AG09309 (cell line): ENCODE measurements around the gene ODAD2.
A peak's percentile ranks its signal among the peaks of the same experiment; 100 is the strongest.

ENCODE experiments used
- DNase-seq: peaks from one replicate; pipeline ENCODE4 v3.0.0-alpha.2; 2010; ENCODE audit warnings: low read depth
- H3K4me3 ChIP-seq: 2 replicates; pipeline ENCODE4 v1.5.1; 2011; ENCODE audit warnings: mild to moderate bottlenecking, low read depth, low read length, moderate library complexity; ENCODE audit not compliant: control insufficient read depth
- TF ChIP-seq, protein P1 (sequence below): IDR thresholded peaks from 2 replicates; pipeline ENCODE4 v1.5.1; 2011; ENCODE audit warnings: mild to moderate bottlenecking, low read depth, low read length, inconsistent platforms; ENCODE audit not compliant: insufficient read depth, control insufficient read depth; ENCODE audit errors: missing control alignments

The ODAD2 gene

DNA sequence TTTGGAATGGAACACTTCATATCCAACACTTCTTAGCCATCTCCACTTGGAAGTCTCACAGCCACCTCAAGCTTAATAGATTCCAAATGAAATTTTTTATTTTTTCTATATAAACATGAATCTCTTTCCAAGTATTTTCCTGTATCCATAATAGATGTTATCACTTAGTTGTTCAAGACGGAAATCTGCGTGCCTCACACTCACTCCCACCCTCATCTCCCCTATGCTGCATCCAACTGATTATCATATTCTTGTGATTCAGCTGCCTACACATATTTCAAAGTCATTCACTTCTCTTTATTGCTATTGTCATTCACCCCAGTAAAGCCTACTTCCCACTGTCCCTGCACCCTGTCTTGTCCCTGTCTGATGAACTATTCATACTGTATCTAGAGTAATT is 183.0 kb downstream of the ODAD2 start:
- TF ChIP-seq, protein P1, sequence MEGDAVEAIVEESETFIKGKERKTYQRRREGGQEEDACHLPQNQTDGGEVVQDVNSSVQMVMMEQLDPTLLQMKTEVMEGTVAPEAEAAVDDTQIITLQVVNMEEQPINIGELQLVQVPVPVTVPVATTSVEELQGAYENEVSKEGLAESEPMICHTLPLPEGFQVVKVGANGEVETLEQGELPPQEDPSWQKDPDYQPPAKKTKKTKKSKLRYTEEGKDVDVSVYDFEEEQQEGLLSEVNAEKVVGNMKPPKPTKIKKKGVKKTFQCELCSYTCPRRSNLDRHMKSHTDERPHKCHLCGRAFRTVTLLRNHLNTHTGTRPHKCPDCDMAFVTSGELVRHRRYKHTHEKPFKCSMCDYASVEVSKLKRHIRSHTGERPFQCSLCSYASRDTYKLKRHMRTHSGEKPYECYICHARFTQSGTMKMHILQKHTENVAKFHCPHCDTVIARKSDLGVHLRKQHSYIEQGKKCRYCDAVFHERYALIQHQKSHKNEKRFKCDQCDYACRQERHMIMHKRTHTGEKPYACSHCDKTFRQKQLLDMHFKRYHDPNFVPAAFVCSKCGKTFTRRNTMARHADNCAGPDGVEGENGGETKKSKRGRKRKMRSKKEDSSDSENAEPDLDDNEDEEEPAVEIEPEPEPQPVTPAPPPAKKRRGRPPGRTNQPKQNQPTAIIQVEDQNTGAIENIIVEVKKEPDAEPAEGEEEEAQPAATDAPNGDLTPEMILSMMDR, result no peak
- H3K4me3 ChIP-seq, result no peak overlapping the region
- no peak for DNase-seq

DNA sequence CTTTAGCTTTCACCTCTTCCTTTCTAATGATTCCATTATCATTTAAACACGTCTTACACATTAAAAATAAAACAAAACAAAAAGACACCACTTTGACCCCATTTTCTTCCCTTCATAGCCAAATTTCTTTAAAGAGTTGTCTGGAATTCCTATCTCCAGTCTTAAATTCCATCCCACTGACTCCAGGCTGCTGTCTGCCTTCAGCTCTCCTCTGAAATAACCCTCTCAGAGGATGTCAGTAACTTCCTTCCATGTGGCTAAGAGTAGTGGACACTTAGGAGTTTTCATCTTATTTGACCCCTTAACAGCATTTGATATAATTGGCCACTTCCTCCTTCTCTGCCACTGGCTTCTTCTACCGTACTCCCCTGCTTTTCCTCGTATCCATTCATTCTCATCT is 183.6 kb downstream of the ODAD2 start:
- TF ChIP-seq, protein P1, result no peak
- DNase-seq, result peak; percentile 11
- H3K4me3 ChIP-seq, result no peak overlapping the region

DNA sequence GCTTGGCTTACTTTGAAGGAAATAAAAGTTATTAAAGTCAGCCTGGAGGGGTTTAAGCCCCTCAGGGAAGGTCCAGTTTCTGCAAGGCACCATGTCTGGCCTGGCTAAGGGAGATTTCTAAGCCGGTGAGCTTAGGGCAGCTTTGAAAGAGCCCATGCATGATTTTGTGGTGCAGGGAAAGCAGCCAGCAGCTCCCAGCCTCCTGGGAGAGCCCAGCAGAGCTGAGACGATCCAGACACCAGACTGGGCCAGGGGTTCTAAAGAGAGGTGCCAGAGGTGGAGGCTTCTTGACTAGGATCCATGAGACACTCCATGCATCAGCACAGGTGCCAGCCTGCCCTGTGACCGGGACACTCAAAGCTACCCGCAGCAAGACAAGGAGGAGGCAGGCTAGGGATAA is 193.7 kb downstream of the ODAD2 start:
- TF ChIP-seq, protein P1, result no peak
- H3K4me3 ChIP-seq, result no peak overlapping the region
- DNase-seq, result no peak

- TF ChIP-seq, protein P1, result no peak
- no peak overlapping the region for H3K4me3 ChIP-seq
- no peak for DNase-seq
These were observed 194.7 kb downstream of the ODAD2 start for GRCh38 chr10:27804136-27804535.

GRCh38 chr10:27801171-27801785 is 197.6 kb downstream of the ODAD2 start:
- H3K4me3 ChIP-seq, result no peak overlapping the region
- DNase-seq, result no peak
- TF ChIP-seq, protein P1, result no peak

DNA sequence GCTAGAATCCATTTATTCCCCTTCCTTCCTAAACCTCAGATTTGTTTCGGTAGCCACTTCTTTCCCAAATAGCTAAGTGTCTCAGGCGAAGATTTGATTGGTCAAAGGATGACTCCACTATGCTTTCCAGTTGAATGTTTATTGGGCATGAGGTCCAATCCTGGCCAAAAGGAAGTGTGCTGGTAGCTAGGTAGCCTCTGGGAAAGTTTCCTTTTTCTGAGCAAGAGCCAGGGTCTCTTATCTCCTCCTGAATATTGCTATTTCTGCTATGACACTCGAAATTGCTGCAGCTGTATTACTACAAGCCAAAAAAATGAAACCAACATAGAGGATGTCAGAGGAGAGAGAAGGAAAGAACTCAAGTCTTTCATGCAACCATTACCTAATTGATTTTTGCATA is 199.8 kb downstream of the ODAD2 start:
- TF ChIP-seq, protein P1, result no peak
- H3K4me3 ChIP-seq, result no peak overlapping the region
- DNase-seq, result no peak

GRCh38 chr10:27794157-27794556 is 204.7 kb downstream of the ODAD2 start:
- TF ChIP-seq, protein P1, result no peak
- no peak overlapping the region for H3K4me3 ChIP-seq
- DNase-seq, result no peak
